Stimulated activated CD4-positive, alpha-beta T cell treated with anti-CD3 and anti-CD28 coated beads, Interleukin-1b, Interleukin-23, amount 100 ng/mL, for 4 hours (primary cell): ENCODE measurements around the gene ZP2.
"Not testable (repeated sequence)": the region's sequence is repeated elsewhere in the genome, so short reads cannot be mapped to it uniquely, and the experiment has no call there.

Experiments used
- DNase-seq, 2 donors: peaks; one replicate each; pipeline ENCODE4 v3.0.0-alpha.2; 2020; ENCODE audit warnings: low read depth in 2 of 2

ZP2 gene

GRCh38 chr16:21211486-21211885, at the start of gene ZP2:
Gene ZP2 (minus strand): TSS chr16:21211574. CDS start chr16:21211547, 27 bp downstream.
- DNase-seq: no peak

GRCh38 chr16:21257284-21257683, 45.9 kb upstream of the ZP2 start:
- DNase-seq: no peak

- no peak for DNase-seq
Measured at GRCh38 chr16:21256636-21257035, 45.3 kb upstream of the ZP2 start.

GRCh38 chr16:21253470-21253869, 42.1 kb upstream of the ZP2 start:
- DNase-seq: no peak

GRCh38 chr16:21250072-21250923, 38.9 kb upstream of the ZP2 start:
- DNase-seq: no peak

- DNase-seq: not testable (repeated sequence)
Measured at GRCh38 chr16:21248179-21248578, 36.8 kb upstream of the ZP2 start.

- no peak for DNase-seq
Measured at GRCh38 chr16:21244518-21245215, 33.3 kb upstream of the ZP2 start.

- no peak for DNase-seq
Measured at GRCh38 chr16:21242756-21243155, 31.4 kb upstream of the ZP2 start.

GRCh38 chr16:21239646-21240045, 28.3 kb upstream of the ZP2 start:
- DNase-seq: no peak

- DNase-seq: no peak
Measured at GRCh38 chr16:21236831-21237230, 25.5 kb upstream of the ZP2 start.

GRCh38 chr16:21235199-21235585, 23.8 kb upstream of the ZP2 start:
- no peak for DNase-seq

- DNase-seq: no peak
Measured at GRCh38 chr16:21233521-21234150, 22.3 kb upstream of the ZP2 start, which contains the start of gene ANKS4B. Gene ANKS4B (plus strand): TSS chr16:21233699. CDS start chr16:21233738, 39 bp downstream.

- DNase-seq: no peak
Measured at GRCh38 chr16:21233045-21233520, 21.7 kb upstream of the ZP2 start.

GRCh38 chr16:21228361-21228872, 17.0 kb upstream of the ZP2 start:
- DNase-seq: no peak

GRCh38 chr16:21227866-21228265, 16.5 kb upstream of the ZP2 start:
- DNase-seq: no peak

- no peak for DNase-seq
Measured at GRCh38 chr16:21226749-21227148, 15.4 kb upstream of the ZP2 start.

- no peak for DNase-seq
Measured at GRCh38 chr16:21224800-21225199, 13.4 kb upstream of the ZP2 start.

GRCh38 chr16:21223787-21224186, 12.4 kb upstream of the ZP2 start:
- no peak for DNase-seq

GRCh38 chr16:21222495-21223337, 11.3 kb upstream of the ZP2 start:
- DNase-seq: no peak

GRCh38 chr16:21219551-21219950, 8.2 kb upstream of the ZP2 start:
- DNase-seq: no peak

- no peak for DNase-seq
Measured at GRCh38 chr16:21218153-21218552, 6.8 kb upstream of the ZP2 start.
